GM12864 (cell line): ENCODE measurements around the gene TP53BP2.
"Not testable (repeated sequence)": the region's sequence is repeated elsewhere in the genome, so short reads cannot be mapped to it uniquely, and the experiment has no call there.

ENCODE experiments used
- DNase-seq: peaks from one replicate; pipeline ENCODE4 v3.0.0-alpha.2; 2011; ENCODE audit warnings: low read depth
- H3K4me3 ChIP-seq: 2 replicates; pipeline ENCODE4 v1.5.1; 2011; ENCODE audit warnings: mild to moderate bottlenecking, low read depth, low read length, control low read depth
- TF ChIP-seq, protein P1 (sequence below): IDR thresholded peaks from 2 replicates; pipeline ENCODE4 v1.5.1; 2011; ENCODE audit warnings: low read depth, mild to moderate bottlenecking, moderate library complexity, low read length, control low read depth, inconsistent platforms; ENCODE audit errors: missing control alignments

The TP53BP2 gene

DNA sequence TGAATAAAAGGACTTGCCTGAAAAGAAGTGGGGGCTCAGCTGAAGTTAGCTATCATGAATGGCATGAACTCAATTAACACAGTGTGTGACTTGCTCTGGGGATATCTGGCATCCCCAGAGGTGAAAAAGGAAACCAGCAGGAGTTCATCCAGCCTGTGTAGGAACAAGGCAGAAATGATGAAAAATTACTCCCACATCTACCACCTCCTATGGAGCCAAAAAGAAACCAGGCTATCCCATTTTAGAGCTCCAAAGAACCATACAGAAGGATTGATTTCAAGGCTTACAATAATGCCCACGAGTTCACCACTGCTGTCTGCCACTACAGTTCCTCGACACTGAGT, 25.3 kb downstream of the TP53BP2 start:
- no peak for DNase-seq
- TF ChIP-seq, protein P1, sequence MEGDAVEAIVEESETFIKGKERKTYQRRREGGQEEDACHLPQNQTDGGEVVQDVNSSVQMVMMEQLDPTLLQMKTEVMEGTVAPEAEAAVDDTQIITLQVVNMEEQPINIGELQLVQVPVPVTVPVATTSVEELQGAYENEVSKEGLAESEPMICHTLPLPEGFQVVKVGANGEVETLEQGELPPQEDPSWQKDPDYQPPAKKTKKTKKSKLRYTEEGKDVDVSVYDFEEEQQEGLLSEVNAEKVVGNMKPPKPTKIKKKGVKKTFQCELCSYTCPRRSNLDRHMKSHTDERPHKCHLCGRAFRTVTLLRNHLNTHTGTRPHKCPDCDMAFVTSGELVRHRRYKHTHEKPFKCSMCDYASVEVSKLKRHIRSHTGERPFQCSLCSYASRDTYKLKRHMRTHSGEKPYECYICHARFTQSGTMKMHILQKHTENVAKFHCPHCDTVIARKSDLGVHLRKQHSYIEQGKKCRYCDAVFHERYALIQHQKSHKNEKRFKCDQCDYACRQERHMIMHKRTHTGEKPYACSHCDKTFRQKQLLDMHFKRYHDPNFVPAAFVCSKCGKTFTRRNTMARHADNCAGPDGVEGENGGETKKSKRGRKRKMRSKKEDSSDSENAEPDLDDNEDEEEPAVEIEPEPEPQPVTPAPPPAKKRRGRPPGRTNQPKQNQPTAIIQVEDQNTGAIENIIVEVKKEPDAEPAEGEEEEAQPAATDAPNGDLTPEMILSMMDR: no peak
- H3K4me3 ChIP-seq: no peak overlapping the region

DNA sequence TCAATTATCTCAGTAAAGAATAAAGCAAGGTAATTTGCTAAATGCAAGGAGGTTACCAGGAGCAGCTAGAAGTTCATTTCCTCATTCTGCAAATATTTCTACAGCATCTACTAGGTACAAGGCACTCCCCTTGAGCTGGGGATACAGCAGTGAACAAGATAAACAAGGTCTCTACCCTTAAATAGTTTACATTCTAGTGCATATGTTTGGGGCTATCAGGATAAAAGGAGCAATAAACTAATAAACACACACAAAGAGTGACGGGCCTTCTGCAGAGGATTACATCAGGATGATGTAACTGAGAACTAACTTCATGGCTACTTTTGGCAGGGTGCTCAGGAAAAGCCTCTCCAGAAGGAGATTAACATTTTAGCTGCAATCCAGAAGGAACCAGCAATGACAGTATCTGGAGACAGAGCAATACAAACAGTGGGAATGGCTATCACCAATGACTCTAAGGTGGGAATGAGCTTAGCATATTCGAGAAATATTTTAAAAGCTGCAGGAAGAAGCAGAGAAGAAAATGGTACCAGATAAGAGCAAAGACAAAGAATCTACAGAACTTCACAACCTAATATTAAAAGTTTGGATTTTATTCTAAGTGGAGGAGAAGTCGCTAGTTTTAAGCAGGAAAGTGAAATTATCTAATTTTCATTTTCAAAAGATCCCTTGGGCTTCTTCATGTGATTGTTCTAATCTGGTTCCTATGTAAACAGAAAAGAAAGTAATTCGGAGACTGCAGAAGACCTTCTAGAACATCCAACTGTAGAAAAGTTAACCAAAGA, 25.8 kb downstream of the TP53BP2 start:
- no peak for DNase-seq
- TF ChIP-seq, protein P1: no peak
- H3K4me3 ChIP-seq: no peak overlapping the region

- DNase-seq: not testable (repeated sequence)
These were observed 28.5 kb downstream of the TP53BP2 start for GRCh38 chr1:223817265-223817664.

DNA sequence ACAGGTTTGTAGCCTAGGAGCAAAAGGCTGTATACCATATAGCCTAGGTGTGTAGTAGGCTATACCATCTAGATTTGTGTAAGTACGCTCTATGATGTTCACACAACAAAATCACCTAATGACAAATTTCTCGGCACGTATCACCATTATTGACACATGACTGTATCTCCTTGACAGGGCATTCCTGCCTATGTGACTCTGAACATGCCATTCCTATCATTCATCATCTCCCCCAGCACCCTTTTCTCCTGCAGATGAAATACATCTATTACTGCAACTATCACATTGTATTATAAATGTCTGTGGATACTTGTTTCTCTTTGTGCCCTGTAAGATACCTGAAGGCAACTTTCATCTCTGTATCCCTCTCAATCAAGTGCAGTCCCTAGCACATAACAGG, 29.9 kb downstream of the TP53BP2 start:
- no peak for DNase-seq
- H3K4me3 ChIP-seq: no peak overlapping the region
- TF ChIP-seq, protein P1: no peak

More at GRCh38 chr1:223817265-223817664, 28.5 kb downstream of the TP53BP2 start:
- H3K4me3 ChIP-seq: not testable (repeated sequence)

GRCh38 chr1:223815020-223815853, 30.5 kb downstream of the TP53BP2 start:
- no peak for DNase-seq
- no peak overlapping the region for H3K4me3 ChIP-seq
- TF ChIP-seq, protein P1: no peak

DNA sequence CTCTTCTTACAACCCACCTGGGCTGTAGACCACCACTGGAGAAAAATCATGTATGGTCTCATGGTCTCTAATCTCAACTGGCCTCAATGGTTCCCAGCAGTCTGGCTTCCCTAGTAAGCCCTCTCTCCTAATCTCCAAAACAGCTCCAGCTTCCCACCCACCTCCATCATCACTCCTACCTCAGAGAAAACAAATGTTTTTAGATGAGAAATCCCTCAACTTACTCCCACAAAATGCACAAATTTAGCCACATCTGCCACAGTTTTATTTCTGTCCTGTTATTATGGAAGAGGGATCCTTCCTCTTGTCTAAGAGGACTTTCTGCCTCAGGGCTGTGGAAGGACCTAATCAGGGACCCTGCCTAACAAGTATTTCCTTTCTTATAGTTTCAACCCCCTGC, 32.1 kb downstream of the TP53BP2 start:
- H3K4me3 ChIP-seq: no peak overlapping the region
- no peak for DNase-seq
- TF ChIP-seq, protein P1: no peak

- H3K4me3 ChIP-seq: no peak overlapping the region
- DNase-seq: no peak
- TF ChIP-seq, protein P1: peak; percentile 31
These were observed 34.1 kb downstream of the TP53BP2 start for GRCh38 chr1:223811634-223812101.
